Measurements from ENCODE around the gene GPR83. TPM values are rescaled to one million over a fixed set of nuclear protein-coding genes. Genes with fewer than 3 reads are reported as not detected.

GPR83 gene
- total and polyA plus RNA-seq, 12 donors, result 0.03 to 0.32 (median 0.13) TPM; not detected in 3

DNA sequence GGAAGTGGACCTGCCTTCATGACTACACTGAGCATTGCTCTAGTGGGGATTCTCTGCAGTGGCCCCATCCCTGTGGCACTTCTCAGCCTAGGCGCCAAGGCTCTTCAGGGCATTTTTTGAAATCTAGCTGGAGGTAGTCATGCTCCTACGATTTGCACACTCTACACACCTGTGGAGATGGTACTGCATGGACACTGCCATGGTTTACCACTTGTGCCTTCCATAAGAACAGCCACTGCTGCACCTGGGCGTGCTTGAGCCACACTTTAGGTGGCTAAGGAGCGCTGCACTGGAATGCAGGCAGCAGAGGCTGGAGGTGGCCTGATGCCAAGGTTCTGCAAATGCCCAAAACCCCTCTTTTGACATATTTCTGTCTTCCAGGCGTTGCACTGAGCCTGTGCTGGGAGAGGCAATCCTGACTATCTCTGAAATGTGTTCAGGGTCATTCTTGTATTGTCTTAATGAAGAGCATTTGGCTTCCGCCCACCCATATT is 72.6 kb downstream of the GPR83 start:
- Histone ChIP-seq H3K9me3 (peaks cover 0 to 17% (median 0%) of the 10 kb centered on the region in 11 donors), H3K27ac (no peak overlapping the region), H3K27me3 (no peaks in the 10 kb centered on the region), H3K4me1 (no peaks in the 10 kb centered on the region), H3K36me3 (no peaks in the 10 kb centered on the region), H3K4me3 (no peak overlapping the region)
- DNase-seq (no peak), ATAC-seq (no peak)
- 69 to 78% methylated on average over 6 of the region's 6 CpGs for WGBS, 2 donors
- intact Hi-C loops (cut with DNase I), result no loop called here
- TF ChIP-seq, protein P1, sequence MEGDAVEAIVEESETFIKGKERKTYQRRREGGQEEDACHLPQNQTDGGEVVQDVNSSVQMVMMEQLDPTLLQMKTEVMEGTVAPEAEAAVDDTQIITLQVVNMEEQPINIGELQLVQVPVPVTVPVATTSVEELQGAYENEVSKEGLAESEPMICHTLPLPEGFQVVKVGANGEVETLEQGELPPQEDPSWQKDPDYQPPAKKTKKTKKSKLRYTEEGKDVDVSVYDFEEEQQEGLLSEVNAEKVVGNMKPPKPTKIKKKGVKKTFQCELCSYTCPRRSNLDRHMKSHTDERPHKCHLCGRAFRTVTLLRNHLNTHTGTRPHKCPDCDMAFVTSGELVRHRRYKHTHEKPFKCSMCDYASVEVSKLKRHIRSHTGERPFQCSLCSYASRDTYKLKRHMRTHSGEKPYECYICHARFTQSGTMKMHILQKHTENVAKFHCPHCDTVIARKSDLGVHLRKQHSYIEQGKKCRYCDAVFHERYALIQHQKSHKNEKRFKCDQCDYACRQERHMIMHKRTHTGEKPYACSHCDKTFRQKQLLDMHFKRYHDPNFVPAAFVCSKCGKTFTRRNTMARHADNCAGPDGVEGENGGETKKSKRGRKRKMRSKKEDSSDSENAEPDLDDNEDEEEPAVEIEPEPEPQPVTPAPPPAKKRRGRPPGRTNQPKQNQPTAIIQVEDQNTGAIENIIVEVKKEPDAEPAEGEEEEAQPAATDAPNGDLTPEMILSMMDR (IDR thresholded peaks at IDR 0.05), result no peak

Other genes starting within 250 kb of the GPR83 start
- gene IZUMO1R, start 96.8 kb downstream of the GPR83 start, total RNA-seq, result not detected
- gene IZUMO1R, start 96.8 kb downstream of the GPR83 start, polyA plus RNA-seq, result not detected
- 10 to 100 TPM in 1 of 10 donors, 1 to 10 TPM in 9; 6.4 to 11.2 (median 8.2) TPM for gene MRE11, start 92.4 kb upstream of the GPR83 start, total RNA-seq
- 1 to 10 TPM; 3.3 to 3.9 TPM for gene MRE11, start 92.4 kb upstream of the GPR83 start, polyA plus RNA-seq
- gene ANKRD49, start 92.6 kb upstream of the GPR83 start, total RNA-seq, result 1 to 10 TPM; 1.9 to 8.0 (median 4.7) TPM
- 10 to 100 TPM in 1 of 2 donors, 1 to 10 TPM in 1; 7.8 to 12.8 TPM for gene ANKRD49, start 92.6 kb upstream of the GPR83 start, polyA plus RNA-seq
- gene C11orf97, start 111.0 kb upstream of the GPR83 start, total RNA-seq, result not detected
- not detected for gene C11orf97, start 111.0 kb upstream of the GPR83 start, polyA plus RNA-seq
- gene FUT4, start 142.5 kb upstream of the GPR83 start, total RNA-seq, result 1 to 10 TPM; 1.2 to 3.4 (median 1.6) TPM
- gene FUT4, start 142.5 kb upstream of the GPR83 start, polyA plus RNA-seq, result under 1 TPM; 0.51 to 0.86 TPM
- 1 to 10 TPM in 8 of 10 donors, under 1 TPM in 2; 0.37 to 1.9 (median 1.3) TPM for gene PIWIL4, start 165.9 kb upstream of the GPR83 start, total RNA-seq
- 1 to 10 TPM in 1 of 2 donors, under 1 TPM in 1; 0.70 to 2.6 TPM for gene PIWIL4, start 165.9 kb upstream of the GPR83 start, polyA plus RNA-seq